ENCODE results near the gene IBTK. TPM values are rescaled to one million over a fixed set of nuclear protein-coding genes. Genes with fewer than 3 reads are reported as not detected.
"Not testable (repeated sequence)": the region's sequence is repeated elsewhere in the genome, so short reads cannot be mapped to it uniquely, and the experiment has no call there.

IBTK gene
- polyA plus RNA-seq, 1 donor, result 34.0 TPM

GRCh38 chr6:82248273-82248735 lies 760 bp upstream of the IBTK start:
- peak; percentile 11 for DNase-seq (ENCODE audit: low read depth)

- DNase-seq (ENCODE audit: low read depth), result peak; percentile 24
These were observed 591 bp downstream of the IBTK start for GRCh38 chr6:82246802-82247504.

GRCh38 chr6:82246370-82246769 lies 1.2 kb downstream of the IBTK start:
- no peak for DNase-seq (ENCODE audit: low read depth)

GRCh38 chr6:82245376-82245775 lies 2.2 kb downstream of the IBTK start:
- no peak for DNase-seq (ENCODE audit: low read depth)

- DNase-seq (ENCODE audit: low read depth), result no peak
These were observed 3.7 kb downstream of the IBTK start for GRCh38 chr6:82243884-82244283.

- no peak for DNase-seq (ENCODE audit: low read depth)
These were observed 7.4 kb downstream of the IBTK start for GRCh38 chr6:82240186-82240585.

GRCh38 chr6:82239597-82239996 lies 7.9 kb downstream of the IBTK start:
- no peak for DNase-seq (ENCODE audit: low read depth)

GRCh38 chr6:82237013-82237412 lies 10.5 kb downstream of the IBTK start:
- no peak for DNase-seq (ENCODE audit: low read depth)

GRCh38 chr6:82227770-82228169 lies 19.8 kb downstream of the IBTK start:
- DNase-seq (ENCODE audit: low read depth), result no peak

GRCh38 chr6:82220167-82220566 lies 27.4 kb downstream of the IBTK start:
- DNase-seq (ENCODE audit: low read depth), result no peak

GRCh38 chr6:82217018-82217586 lies 30.4 kb downstream of the IBTK start:
- no peak for DNase-seq (ENCODE audit: low read depth)

- DNase-seq (ENCODE audit: low read depth), result no peak
These were observed 31.0 kb downstream of the IBTK start for GRCh38 chr6:82216549-82216948.

- DNase-seq (ENCODE audit: low read depth), result no peak
These were observed 36.2 kb downstream of the IBTK start for GRCh38 chr6:82211326-82211725.

GRCh38 chr6:82208913-82209312 lies 38.6 kb downstream of the IBTK start:
- no peak for DNase-seq (ENCODE audit: low read depth)

- no peak for DNase-seq (ENCODE audit: low read depth)
These were observed 41.6 kb downstream of the IBTK start for GRCh38 chr6:82205930-82206392.

GRCh38 chr6:82204020-82204419 lies 43.5 kb downstream of the IBTK start:
- DNase-seq (ENCODE audit: low read depth), result no peak

- DNase-seq (ENCODE audit: low read depth), result no peak
These were observed 49.8 kb downstream of the IBTK start for GRCh38 chr6:82197784-82198183.

- not testable (repeated sequence) for DNase-seq (ENCODE audit: low read depth)
These were observed 50.3 kb downstream of the IBTK start for GRCh38 chr6:82197245-82197644.

- DNase-seq (ENCODE audit: low read depth), result no peak
These were observed 51.4 kb downstream of the IBTK start for GRCh38 chr6:82196161-82196560.

- no peak for DNase-seq (ENCODE audit: low read depth)
These were observed 51.9 kb downstream of the IBTK start for GRCh38 chr6:82195619-82196018.

GRCh38 chr6:82185948-82186535 lies 61.5 kb downstream of the IBTK start:
- DNase-seq (ENCODE audit: low read depth), result no peak

GRCh38 chr6:82183642-82184282 lies 63.8 kb downstream of the IBTK start:
- DNase-seq (ENCODE audit: low read depth), result no peak

- DNase-seq (ENCODE audit: low read depth), result no peak
These were observed 64.8 kb downstream of the IBTK start for GRCh38 chr6:82182756-82183155.
